Measurements from ENCODE around the gene MS4A4A.

MS4A4A gene

GRCh38 chr11:60305906-60306619 is 25.6 kb downstream of the MS4A4A start:
- DNase-seq, result no peak

- DNase-seq, result no peak
These were observed 27.2 kb downstream of the MS4A4A start for GRCh38 chr11:60307507-60308195.

- DNase-seq, result no peak
These were observed 30.0 kb downstream of the MS4A4A start for GRCh38 chr11:60310407-60310998.

GRCh38 chr11:60314635-60315321 is 34.3 kb downstream of the MS4A4A start:
- DNase-seq, result no peak

- no peak for DNase-seq
These were observed 35.4 kb downstream of the MS4A4A start for GRCh38 chr11:60315871-60316270.

GRCh38 chr11:60316317-60316716 is 35.9 kb downstream of the MS4A4A start:
- DNase-seq, result no peak

- no peak for DNase-seq
These were observed 38.3 kb downstream of the MS4A4A start for GRCh38 chr11:60318726-60319125.

- DNase-seq, result no peak
These were observed 40.6 kb downstream of the MS4A4A start for GRCh38 chr11:60321051-60321450.

GRCh38 chr11:60326955-60327354 is 46.5 kb downstream of the MS4A4A start, which contains the start of gene MS4A6E:
MS4A6E (plus strand) TSS chr11:60327255; CDS start chr11:60334896, 7,641 bp downstream.
- DNase-seq, result no peak

GRCh38 chr11:60328460-60328859 is 48.0 kb downstream of the MS4A4A start:
- no peak for DNase-seq

- no peak for DNase-seq
These were observed 52.4 kb downstream of the MS4A4A start for GRCh38 chr11:60332846-60333245.

GRCh38 chr11:60334005-60334620 is 53.6 kb downstream of the MS4A4A start:
- DNase-seq, result no peak

- DNase-seq, result no peak
These were observed 56.4 kb downstream of the MS4A4A start for GRCh38 chr11:60336767-60337391.

- DNase-seq, result no peak
These were observed 57.6 kb downstream of the MS4A4A start for GRCh38 chr11:60338053-60338452.

GRCh38 chr11:60339356-60339755 is 58.9 kb downstream of the MS4A4A start:
- DNase-seq, result no peak

GRCh38 chr11:60343094-60343704 is 62.7 kb downstream of the MS4A4A start:
- DNase-seq, result no peak

- DNase-seq, result no peak
These were observed 63.7 kb downstream of the MS4A4A start for GRCh38 chr11:60344146-60344545.

- DNase-seq, result no peak
These were observed 65.0 kb downstream of the MS4A4A start for GRCh38 chr11:60345489-60345888.

- DNase-seq, result no peak
These were observed 66.8 kb downstream of the MS4A4A start for GRCh38 chr11:60347084-60347797.

GRCh38 chr11:60348116-60348515 is 67.7 kb downstream of the MS4A4A start:
- DNase-seq, result no peak

GRCh38 chr11:60349990-60350389 is 69.5 kb downstream of the MS4A4A start:
- DNase-seq, result no peak

All from NCI-H2107 (cell line).